ENCODE measurements around the gene CCDC28B. TPM values are rescaled to one million over a fixed set of nuclear protein-coding genes. Genes with fewer than 3 reads are reported as not detected.

The CCDC28B gene
- total and polyA plus RNA-seq, 4 donors = 4.4 to 12.5 (median 5.7) TPM

DNA sequence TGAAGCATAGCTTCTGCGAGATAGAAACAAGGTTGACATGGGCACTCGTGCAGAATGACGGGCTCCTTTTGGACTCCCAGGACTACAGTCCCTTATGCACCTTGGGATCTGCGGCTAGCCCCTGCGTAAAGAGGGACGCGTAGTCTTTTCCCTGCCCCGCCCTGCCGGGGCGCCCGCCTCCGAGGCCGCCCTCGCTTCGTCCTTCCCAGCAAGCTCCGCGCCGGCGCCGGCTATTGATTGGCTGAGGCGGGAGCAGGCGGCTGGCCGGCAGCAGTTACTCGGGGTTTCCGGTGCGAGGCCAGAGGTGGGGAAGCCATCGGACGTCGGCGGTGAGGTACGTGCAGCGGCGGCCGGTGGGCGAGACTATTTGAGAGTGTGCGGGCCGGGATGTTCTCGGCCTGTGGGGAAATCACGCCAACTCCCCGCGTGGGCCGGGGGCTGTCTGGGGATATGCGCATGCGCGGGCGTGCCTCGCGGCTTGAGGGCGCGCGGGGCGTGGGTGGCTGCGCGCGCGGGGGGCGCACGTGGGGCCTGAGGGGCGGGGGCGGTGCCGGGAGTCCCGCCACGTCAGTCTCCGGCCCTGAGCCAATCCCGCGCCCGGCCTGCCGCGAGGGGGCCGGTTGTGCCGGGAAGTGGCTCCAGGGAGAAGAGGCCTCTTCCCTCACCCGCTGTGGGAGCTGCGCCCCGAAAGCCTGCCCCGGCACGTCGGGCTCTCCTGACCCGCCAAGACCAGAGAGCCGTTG, 20.8 kb upstream of the CCDC28B start, which contains the start of gene TXLNA:
TSS of gene TXLNA (plus strand) at position 233 of the 743 bp plus-strand sequence. CDS start 671 bp downstream, outside the sequence.
- ATAC-seq (ENCODE audit: insufficient read depth, low FRiP score) (peak; percentile 94), DNase-seq (peak; percentile 93 to 96 (median 94))
- H3K9me3 ChIP-seq (ENCODE audit: control insufficient read depth in 4 of 4, insufficient read depth in 3 of 4, low read length in 3 of 4) = no peaks in the 10 kb centered on the region
- TF ChIP-seq, protein P1, sequence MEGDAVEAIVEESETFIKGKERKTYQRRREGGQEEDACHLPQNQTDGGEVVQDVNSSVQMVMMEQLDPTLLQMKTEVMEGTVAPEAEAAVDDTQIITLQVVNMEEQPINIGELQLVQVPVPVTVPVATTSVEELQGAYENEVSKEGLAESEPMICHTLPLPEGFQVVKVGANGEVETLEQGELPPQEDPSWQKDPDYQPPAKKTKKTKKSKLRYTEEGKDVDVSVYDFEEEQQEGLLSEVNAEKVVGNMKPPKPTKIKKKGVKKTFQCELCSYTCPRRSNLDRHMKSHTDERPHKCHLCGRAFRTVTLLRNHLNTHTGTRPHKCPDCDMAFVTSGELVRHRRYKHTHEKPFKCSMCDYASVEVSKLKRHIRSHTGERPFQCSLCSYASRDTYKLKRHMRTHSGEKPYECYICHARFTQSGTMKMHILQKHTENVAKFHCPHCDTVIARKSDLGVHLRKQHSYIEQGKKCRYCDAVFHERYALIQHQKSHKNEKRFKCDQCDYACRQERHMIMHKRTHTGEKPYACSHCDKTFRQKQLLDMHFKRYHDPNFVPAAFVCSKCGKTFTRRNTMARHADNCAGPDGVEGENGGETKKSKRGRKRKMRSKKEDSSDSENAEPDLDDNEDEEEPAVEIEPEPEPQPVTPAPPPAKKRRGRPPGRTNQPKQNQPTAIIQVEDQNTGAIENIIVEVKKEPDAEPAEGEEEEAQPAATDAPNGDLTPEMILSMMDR (IDR thresholded peaks at IDR 0.05; ENCODE audit: control extremely low read depth, extremely low read depth) = no peak
- H3K4me3 ChIP-seq = peak within 1 kb of the TSS; percentile 61
- H3K27ac ChIP-seq (ENCODE audit: low read depth in 1 of 2, low read length in 1 of 2) = peak within 1 kb of the TSS; percentile 96
- no peaks in the 10 kb centered on the region for H3K27me3 ChIP-seq (ENCODE audit: control insufficient read depth in 3 of 3, insufficient read depth in 3 of 3, low read length in 2 of 3)
- WGBS, 2 donors = 0 to 1% methylated on average over 54 to 79 of the region's 79 CpGs
- peak within 1 kb of the TSS; percentile 65 to 82 for H3K9ac ChIP-seq (ENCODE audit: insufficient read depth in 1 of 2, low read length in 2 of 2)
- H3K36me3 ChIP-seq (ENCODE audit: control insufficient read depth in 4 of 4, insufficient read depth in 4 of 4, low read length in 4 of 4) = peaks cover 0 to 18% (median 13%) of the 10 kb centered on the region in 4 donors
- H3K4me1 ChIP-seq (ENCODE audit: control insufficient read depth in 5 of 5, insufficient read depth in 5 of 5, low read length in 5 of 5) = peaks cover 2 to 23% (median 12%) of the 10 kb centered on the region in 5 donors

DNA sequence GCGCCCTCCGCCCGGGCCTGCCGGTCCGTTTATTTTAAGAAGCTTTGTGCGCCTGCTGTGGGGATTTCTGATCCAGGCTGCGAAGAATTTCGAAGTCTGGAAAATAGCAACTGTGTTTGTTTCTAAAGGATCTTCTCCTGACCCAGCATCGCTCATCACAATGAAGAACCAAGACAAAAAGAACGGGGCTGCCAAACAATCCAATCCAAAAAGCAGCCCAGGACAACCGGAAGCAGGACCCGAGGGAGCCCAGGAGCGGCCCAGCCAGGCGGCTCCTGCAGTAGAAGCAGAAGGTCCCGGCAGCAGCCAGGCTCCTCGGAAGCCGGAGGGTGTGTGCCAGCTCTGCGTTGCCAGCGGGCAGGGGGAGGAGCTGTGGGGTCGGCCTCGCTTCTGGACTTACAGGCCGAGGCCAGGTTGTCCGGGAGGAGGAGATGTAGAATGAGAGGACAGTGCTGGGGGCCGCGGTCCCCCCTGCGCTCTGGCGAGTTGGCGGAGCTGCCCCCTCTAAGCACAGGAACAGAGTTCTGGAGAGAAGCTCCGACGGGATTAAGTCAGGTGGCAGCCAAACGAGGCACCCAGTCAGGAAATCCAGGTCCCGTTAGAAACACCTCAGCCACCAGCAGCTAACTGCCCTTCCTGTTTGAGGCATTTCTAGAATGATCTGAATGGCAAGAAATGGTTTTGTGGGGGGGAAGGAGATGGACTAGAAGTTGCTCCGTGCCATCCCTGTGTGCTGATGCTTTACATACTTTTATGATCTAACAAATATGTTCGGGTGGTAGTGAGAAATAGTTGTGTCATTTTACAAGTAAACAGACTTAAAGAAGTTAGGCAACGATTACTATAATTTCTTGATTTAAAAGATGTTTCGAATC, 20.0 kb upstream of the CCDC28B start:
- TF ChIP-seq, protein P1 (IDR thresholded peaks at IDR 0.05; ENCODE audit: control extremely low read depth, extremely low read depth) = no peak
- peak in 2 of 3 donors; percentile 40 to 57 for DNase-seq
- WGBS, 2 donors = 5 to 8% methylated on average over 32 to 36 of the region's 36 CpGs

DNA sequence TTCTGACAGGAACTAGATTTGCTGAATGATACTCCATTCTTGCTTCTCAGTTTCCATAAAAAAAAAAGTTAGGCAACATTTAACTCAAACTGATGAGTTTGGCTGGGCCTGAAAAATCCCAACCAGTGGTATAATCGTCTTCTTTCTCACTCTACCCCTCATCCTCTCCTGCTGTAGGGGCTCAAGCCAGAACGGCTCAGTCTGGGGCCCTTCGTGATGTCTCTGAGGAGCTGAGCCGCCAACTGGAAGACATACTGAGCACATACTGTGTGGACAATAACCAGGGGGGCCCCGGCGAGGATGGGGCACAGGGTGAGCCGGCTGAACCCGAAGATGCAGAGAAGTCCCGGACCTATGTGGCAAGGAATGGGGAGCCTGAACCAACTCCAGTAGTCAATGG, 19.3 kb upstream of the CCDC28B start:
- Histone ChIP-seq H3K4me1 (ENCODE audit: control insufficient read depth in 5 of 5, insufficient read depth in 5 of 5, low read length in 5 of 5) (peaks cover 2 to 23% (median 12%) of the 10 kb centered on the region in 5 donors), H3K36me3 (ENCODE audit: control insufficient read depth in 4 of 4, insufficient read depth in 4 of 4, low read length in 4 of 4) (peaks cover 4 to 20% (median 17%) of the 10 kb centered on the region in 4 donors), H3K27ac (ENCODE audit: low read depth in 1 of 2, low read length in 1 of 2) (peak overlapping the region in 1 of 2 donors; percentile 6), H3K4me3 (no peak overlapping the region), H3K9ac (ENCODE audit: insufficient read depth in 1 of 2, low read length in 2 of 2) (peak overlapping the region; percentile 69 to 82), H3K9me3 (ENCODE audit: control insufficient read depth in 4 of 4, insufficient read depth in 3 of 4, low read length in 3 of 4) (no peaks in the 10 kb centered on the region), H3K27me3 (ENCODE audit: control insufficient read depth in 3 of 3, insufficient read depth in 3 of 3, low read length in 2 of 3) (no peaks in the 10 kb centered on the region)
- ATAC-seq (ENCODE audit: insufficient read depth, low FRiP score) = no peak
- 79 to 81% methylated on average over 9 of the region's 9 CpGs for WGBS, 2 donors
- TF ChIP-seq, protein P1 (IDR thresholded peaks at IDR 0.05; ENCODE audit: control extremely low read depth, extremely low read depth) = no peak
- DNase-seq = no peak

More for the DNA sequence above, 20.0 kb upstream of the CCDC28B start:
- Histone ChIP-seq H3K27ac (ENCODE audit: low read depth in 1 of 2, low read length in 1 of 2) (peak overlapping the region; percentile 96), H3K9me3 (ENCODE audit: control insufficient read depth in 4 of 4, insufficient read depth in 3 of 4, low read length in 3 of 4) (no peaks in the 10 kb centered on the region), H3K4me1 (ENCODE audit: control insufficient read depth in 5 of 5, insufficient read depth in 5 of 5, low read length in 5 of 5) (peaks cover 2 to 23% (median 12%) of the 10 kb centered on the region in 5 donors), H3K9ac (ENCODE audit: insufficient read depth in 1 of 2, low read length in 2 of 2) (peak overlapping the region; percentile 69 to 82), H3K27me3 (ENCODE audit: control insufficient read depth in 3 of 3, insufficient read depth in 3 of 3, low read length in 2 of 3) (no peaks in the 10 kb centered on the region), H3K36me3 (ENCODE audit: control insufficient read depth in 4 of 4, insufficient read depth in 4 of 4, low read length in 4 of 4) (peaks cover 4 to 19% (median 16%) of the 10 kb centered on the region in 4 donors), H3K4me3 (peak overlapping the region; percentile 43)
- ATAC-seq (ENCODE audit: insufficient read depth, low FRiP score) = peak; percentile 30

Measured in lung (tissue), 12 donors.